ENCODE data around the gene AGBL4. TPM values are rescaled to one million over a fixed set of nuclear protein-coding genes. Genes with fewer than 3 reads are reported as not detected.

AGBL4 gene
- total and polyA plus RNA-seq, 2 of the 4 experiments (the other 2 are of a cell fraction), result not detected

GRCh38 chr1:48540587-48540986 is 1483.2 kb downstream of the AGBL4 start:
- H3K27ac ChIP-seq (ENCODE audit: insufficient read depth, low read length), result no peak overlapping the region
- no peak overlapping the region for H3K9ac ChIP-seq (ENCODE audit: low read depth, low read length)
- H3K79me1 ChIP-seq (ENCODE audit: low read depth in 1 of 2, low read length in 2 of 2), result no peaks in the 10 kb centered on the region
- in situ Hi-C loops (cut with MboI; ENCODE audit: low sequenced_read_pairs) (no loop called here), intact Hi-C loops (cut with micrococcal nuclease) (no loop called here), dilution Hi-C loops (cut with HindIII; ENCODE audit: low sequenced_read_pairs, unreplicated experiment) (no loop called here)
- no peak overlapping the region for H2AFZ ChIP-seq (replicated peaks; ENCODE audit: low read length, poor library complexity)
- POLR2A ChIA-PET (ENCODE audit: unreplicated experiment), result no interaction called here
- no peak overlapping the region for H2BK5ac ChIP-seq (ENCODE audit: low read depth, low read length, poor library complexity, severe bottlenecking)
- no peak overlapping the region for H4K5ac ChIP-seq (ENCODE audit: low read depth, low read length)
- WGBS, 2 experiments (ENCODE audit: extremely low coverage in 2 of 2, insufficient read length in 1 of 2), result 6% methylated on average over 2 of the region's 3 CpGs; no CpG with 5 or more reads in 1 of the 2 experiments
- H4K91ac ChIP-seq (ENCODE audit: insufficient read depth, low read depth, low read length), result no peak overlapping the region
- DNase-seq (no peak), ATAC-seq (ENCODE audit: low read depth) (no peak)
- no peak overlapping the region for H2BK20ac ChIP-seq (ENCODE audit: low read depth, low read length)
- TF ChIP-seq CEBPB (IDR thresholded peaks at IDR 0.05; ENCODE audit: low read depth, low read length), result no peak
- TF ChIP-seq RAD21 (IDR thresholded peaks at IDR 0.05; ENCODE audit: low read length), result no peak
- TF ChIP-seq ELK1 (IDR thresholded peaks at IDR 0.05; ENCODE audit: borderline replicate concordance, low read depth, low read length), result no peak
- TF ChIP-seq RCOR1 (IDR thresholded peaks at IDR 0.05; ENCODE audit: insufficient replicate concordance, low read length), result no peak
- TF ChIP-seq CTCF (conservative IDR thresholded peaks at IDR 0.05; ENCODE audit: low read depth, low read length), result no peak
- TF ChIP-seq MAZ (IDR thresholded peaks at IDR 0.05; ENCODE audit: borderline replicate concordance, low read depth, low read length), result no peak
- no peak for TF ChIP-seq FOS (IDR thresholded peaks at IDR 0.05; ENCODE audit: low read depth, low read length)
- no peak for TF ChIP-seq NFE2L2 (IDR thresholded peaks at IDR 0.05; ENCODE audit: low read depth, low read length)
- no peak for TF ChIP-seq BHLHE40 (IDR thresholded peaks at IDR 0.05; ENCODE audit: low read depth, low read length)
- CTCF ChIA-PET, result no interaction called here
- no peak overlapping the region for H3K4me2 ChIP-seq (ENCODE audit: low read depth, low read length)
- H4K8ac ChIP-seq (ENCODE audit: low read depth in 2 of 2, low read length in 2 of 2), result no peak overlapping the region
- no peak overlapping the region for H3K18ac ChIP-seq (ENCODE audit: low read depth, low read length)
- no peak overlapping the region for H2AK5ac ChIP-seq (ENCODE audit: low read depth, low read length)
- no peak overlapping the region for H3K4ac ChIP-seq (ENCODE audit: low read depth, low read length)
- no peak overlapping the region for H3K56ac ChIP-seq (ENCODE audit: extremely low read depth, insufficient read depth, low read length)
- H3K4me3 ChIP-seq (ENCODE audit: insufficient read depth, low read depth, low read length), result no peak overlapping the region
- BruUV-seq (replicated peaks), result no TSS peak
- no peaks in the 10 kb centered on the region for H3K36me3 ChIP-seq (ENCODE audit: control insufficient read depth, insufficient read depth, low read length)
- no peaks in the 10 kb centered on the region for H3K4me1 ChIP-seq (ENCODE audit: control insufficient read depth, insufficient read depth, low read length)
- no peak overlapping the region for H3K23ac ChIP-seq (ENCODE audit: low read depth, low read length)
- H3K27me3 ChIP-seq (ENCODE audit: control insufficient read depth, insufficient read depth, low read length), result no peaks in the 10 kb centered on the region
- H3K9me3 ChIP-seq (ENCODE audit: control insufficient read depth, insufficient read depth, low read length), result no peaks in the 10 kb centered on the region
- no peak overlapping the region for H2BK120ac ChIP-seq (ENCODE audit: low read depth, low read length)
- no peaks in the 10 kb centered on the region for H3K9me1 ChIP-seq (ENCODE audit: insufficient read depth, low read length)
- H3K14ac ChIP-seq (replicated peaks; ENCODE audit: low read depth, low read length), result no peak overlapping the region
- no peak overlapping the region for H2BK15ac ChIP-seq (ENCODE audit: low read depth, low read length)
- no peak overlapping the region for H2AK9ac ChIP-seq (replicated peaks; ENCODE audit: low read depth, low read length, poor library complexity)
- no peaks in the 10 kb centered on the region for H4K20me1 ChIP-seq (ENCODE audit: insufficient read depth, low read length)
